BJ (cell line): Measurements from ENCODE around the gene ALS2CL. TPM values are rescaled to one million over a fixed set of nuclear protein-coding genes. Genes with fewer than 3 reads are reported as not detected.

Source experiments
- CTCF ChIA-PET: fragments of 350-600 bp; formaldehyde crosslinking; extraction: SDS; loops from one replicate; lab custom pipeline; 2021; ENCODE audit warnings: antibody characterized with exemption, inconsistent platforms; lab: Yijun Ruan, JAX
- POLR2A ChIA-PET: fragments of 300-600 bp; sonication (Branson Sonifier 250); formaldehyde crosslinking; extraction: SDS; loops from one replicate; lab custom pipeline; 2021; ENCODE audit warnings: antibody characterized with exemption; lab: Charles Lee
- DNase-seq: peaks from one replicate; pipeline ENCODE4 v3.0.0-alpha.2; 2011; ENCODE audit warnings: low read depth
- H3K27me3 ChIP-seq: 2 replicates; pipeline ENCODE4 v1.6.0; 2011; ENCODE audit warnings: low read length; ENCODE audit not compliant: control insufficient read depth, insufficient read depth
- H3K36me3 ChIP-seq: 2 replicates; pipeline ENCODE4 v1.5.1; 2011; ENCODE audit warnings: low read length; ENCODE audit not compliant: control insufficient read depth, insufficient read depth
- H3K4me3 ChIP-seq: 2 replicates; pipeline ENCODE4 v1.5.1; 2011; ENCODE audit warnings: low read depth, mild to moderate bottlenecking, control low read depth, low read length
- CTCF ChIP-seq: IDR thresholded peaks from 2 replicates; pipeline ENCODE4 v1.5.1; 2011; ENCODE audit warnings: low read depth, mild to moderate bottlenecking, control low read depth, inconsistent platforms, low read length, moderate library complexity; ENCODE audit not compliant: insufficient read depth
- polyA plus RNA-seq: library from polyadenylated mRNA; depleted of rRNA; stranded (reverse); fragments of >200 nt; gene quantifications from 2 replicates; pipeline ENCODE4 v1.2.3, GENCODE V29; 2011

ALS2CL gene
- polyA plus RNA-seq, 1 experiment, result 7.2 TPM

- Histone ChIP-seq H3K36me3 (no peaks in the 10 kb centered on the region), H3K27me3 (no peaks in the 10 kb centered on the region), H3K4me3 (no peak overlapping the region)
- POLR2A ChIA-PET, result no interaction called here
- CTCF ChIA-PET, result interaction anchor here (1.5 kb wide), 1 partner anchor 182 kb away, joined by 4 read pairs; no protein-coding TSS in a partner anchor
- DNase-seq, result no peak
- no peak for TF ChIP-seq CTCF
These were observed 22.5 kb downstream of the ALS2CL start for GRCh38 chr3:46670891-46671427.

DNA sequence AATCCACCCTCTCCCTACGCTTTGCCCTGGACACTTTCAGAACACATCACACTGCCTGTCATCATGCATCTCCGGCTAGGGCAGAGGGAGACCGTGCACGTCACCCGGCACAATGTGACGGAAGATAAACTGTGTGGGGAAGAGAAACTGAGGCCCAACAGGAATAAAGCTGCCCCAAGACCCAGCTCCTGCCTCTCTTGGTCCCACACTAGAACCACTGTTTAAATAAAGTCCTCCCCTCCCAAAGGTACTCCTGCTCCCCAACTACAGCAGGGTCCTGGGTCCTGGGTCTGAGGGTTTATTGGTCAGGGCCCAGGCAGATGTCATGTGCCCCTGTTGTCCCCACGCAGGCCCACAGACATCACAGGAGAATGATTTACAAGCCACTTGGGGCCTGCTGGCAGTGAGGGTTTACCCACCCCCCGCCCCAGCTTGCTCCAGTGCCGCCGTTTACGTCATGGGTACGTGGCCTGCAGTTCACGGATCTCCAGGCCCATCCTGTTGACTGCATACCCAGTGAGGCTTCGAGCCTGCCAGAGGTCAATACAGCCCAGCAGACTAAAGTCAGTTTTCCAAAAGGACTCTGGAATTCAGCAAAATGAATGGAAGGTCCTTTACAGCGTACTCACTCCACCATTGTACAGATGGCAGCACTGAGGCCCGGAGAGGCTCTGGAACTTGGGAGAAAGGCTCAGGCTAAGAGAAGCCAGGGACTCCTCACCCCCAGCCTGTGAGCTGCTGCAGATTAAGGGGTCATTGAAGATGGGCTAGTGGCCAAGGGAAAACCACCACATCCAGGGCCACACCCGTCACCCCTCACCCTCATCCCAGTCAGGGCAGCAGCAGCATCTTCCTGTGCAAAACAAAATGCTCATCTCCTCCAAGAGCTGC, 23.2 kb downstream of the ALS2CL start:
- POLR2A ChIA-PET, result no interaction called here
- H3K36me3 ChIP-seq, result no peaks in the 10 kb centered on the region

DNA sequence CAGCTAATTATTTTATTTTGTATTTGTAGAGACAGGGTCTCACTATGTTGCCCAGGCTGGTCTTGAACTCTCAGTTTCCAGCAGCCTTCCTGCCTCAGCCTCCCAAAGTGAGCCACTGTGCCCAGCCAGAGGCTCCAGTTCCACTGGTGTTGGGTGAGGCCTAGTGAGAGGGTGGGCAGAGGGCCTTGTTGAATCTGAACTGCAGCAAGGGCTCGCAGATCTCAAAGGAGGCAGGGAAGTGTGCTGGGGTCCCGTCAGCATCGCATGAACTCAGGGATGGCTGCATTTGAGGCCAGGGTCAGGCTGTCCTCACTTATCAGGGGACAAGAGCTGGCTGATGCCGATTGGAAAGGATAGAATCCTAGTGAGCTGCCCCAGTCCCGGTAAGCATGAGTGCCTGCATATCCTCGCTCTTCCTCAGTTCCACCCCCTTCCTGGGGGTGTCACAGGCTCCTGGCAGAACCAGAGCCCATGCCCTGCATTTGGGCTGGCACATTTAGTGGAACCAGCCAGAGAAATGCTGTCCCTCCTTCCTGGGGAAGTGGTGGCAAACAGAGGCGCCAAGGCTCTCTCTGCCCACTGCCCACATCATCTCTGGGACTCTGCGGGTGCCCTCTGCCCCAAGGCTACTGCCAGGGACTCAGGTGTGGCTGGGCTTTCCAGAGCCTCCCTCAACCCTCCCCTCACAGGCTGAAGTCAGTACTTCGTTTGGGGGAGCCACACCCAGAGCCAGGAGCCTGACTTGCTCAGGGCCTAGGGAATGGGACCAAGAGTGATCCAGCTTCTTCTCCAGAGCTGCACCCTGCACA, 24.1 kb downstream of the ALS2CL start:
- Histone ChIP-seq H3K4me3 (no peak overlapping the region), H3K27me3 (no peaks in the 10 kb centered on the region; the same call in 1 of the 2 replicates), H3K36me3 (no peaks in the 10 kb centered on the region)
- POLR2A ChIA-PET, result no interaction called here
- CTCF ChIA-PET, result interaction anchor here (0.5 to 1.5 kb wide), 2 partner anchors 10 to 181 kb away, joined by 3 to 4 read pairs; no protein-coding TSS in a partner anchor
- no peak for TF ChIP-seq CTCF
- no peak for DNase-seq

More for the DNA sequence above, 23.2 kb downstream of the ALS2CL start:
- no peak for TF ChIP-seq CTCF
- DNase-seq, result no peak
- CTCF ChIA-PET, result interaction anchor here (0.5 to 1.5 kb wide), 2 partner anchors 10 to 181 kb away, joined by 3 to 4 read pairs; no protein-coding TSS in a partner anchor
- H3K4me3 ChIP-seq, result no peak overlapping the region
- no peaks in the 10 kb centered on the region for H3K27me3 ChIP-seq

GRCh38 chr3:46668591-46668990, 24.9 kb downstream of the ALS2CL start:
- CTCF ChIA-PET, result interaction anchor here (0.5 kb wide), 1 partner anchor 572 kb away, joined by 3 read pairs; no protein-coding TSS in a partner anchor
- no peak overlapping the region for H3K4me3 ChIP-seq
- H3K27me3 ChIP-seq, result no peaks in the 10 kb centered on the region; the same call in 1 of the 2 replicates
- POLR2A ChIA-PET, result no interaction called here
- DNase-seq, result no peak
- no peaks in the 10 kb centered on the region for H3K36me3 ChIP-seq
- TF ChIP-seq CTCF, result no peak
